CD4-positive, alpha-beta T cell (primary cell): ENCODE data around the gene COX8C. TPM values are rescaled to one million over a fixed set of nuclear protein-coding genes. Genes with fewer than 3 reads are reported as not detected.

Experiments used
- ATAC-seq: fragments of 200-7000 bp; cut with Tn5 transposase; one replicate; pipeline ENCODE4 v1.10.0; 2022; ENCODE audit warnings: mild to moderate bottlenecking; ENCODE audit not compliant: poor library complexity
- CTCF ChIA-PET: fragments of 350-600 bp; sonication (Branson Sonifier 250); formaldehyde crosslinking; loops from one replicate; lab custom pipeline; 2021; ENCODE audit warnings: antibody characterized with exemption, inconsistent platforms; lab: Charles Lee
- POLR2A ChIA-PET: fragments of 350-600 bp; sonication (Branson Sonifier 250); formaldehyde crosslinking; loops from one replicate; lab custom pipeline; 2021; ENCODE audit warnings: antibody characterized with exemption, inconsistent platforms; lab: Charles Lee
- DNase-seq, 14 experiments: peaks; one replicate each; pipeline ENCODE4 v3.0.0-alpha.2; 2013 to 2020; ENCODE audit warnings: mixed read lengths in 2 of 14
- H3K27ac ChIP-seq, 2 donors: one replicate each; pipeline versions ENCODE4 v1.5.1 to v1.7.0; 2013; ENCODE audit warnings: low read length in 2 of 2, low read depth in 1 of 2, mild to moderate bottlenecking in 1 of 2
- H3K27me3 ChIP-seq, 2 experiments: 1 replicate in 1 of 2; 2 replicates in 1 of 2; pipeline versions ENCODE4 v1.6.1 to v1.7.0; 2013; ENCODE audit warnings: low read length in 2 of 2, control low read depth in 1 of 2, mild to moderate bottlenecking in 1 of 2, moderate library complexity in 1 of 2; ENCODE audit not compliant: insufficient read depth in 2 of 2, control insufficient read depth in 1 of 2
- H3K36me3 ChIP-seq: one replicate; pipeline ENCODE4 v1.6.1; 2013; ENCODE audit warnings: low read length, control low read depth; ENCODE audit not compliant: insufficient read depth
- H3K4me1 ChIP-seq: one replicate; pipeline ENCODE4 v1.6.1; 2013; ENCODE audit warnings: low read length, control low read depth; ENCODE audit not compliant: insufficient read depth
- H3K4me3 ChIP-seq: one replicate; pipeline ENCODE4 v1.5.1; 2013; ENCODE audit warnings: mild to moderate bottlenecking, low read length, moderate library complexity
- H3K9me3 ChIP-seq, 2 experiments: 1 replicate in 1 of 2; 2 replicates in 1 of 2; pipeline versions ENCODE4 v1.6.1 to v1.7.0; 2013; ENCODE audit warnings: low read length in 2 of 2, mild to moderate bottlenecking in 2 of 2, control low read depth in 1 of 2, moderate library complexity in 1 of 2; ENCODE audit not compliant: control insufficient read depth in 1 of 2, insufficient read depth in 1 of 2
- H3K27ac Mint-ChIP-seq: one replicate; pipeline ENCODE4 v1.8.0; 2020; ENCODE audit warnings: mixed read lengths
- H3K27me3 Mint-ChIP-seq: one replicate; pipeline ENCODE4 v1.8.0; 2021; ENCODE audit warnings: mixed read lengths
- H3K36me3 Mint-ChIP-seq: one replicate; pipeline ENCODE4 v1.8.0; 2021; ENCODE audit warnings: low read depth, mixed read lengths
- H3K4me1 Mint-ChIP-seq: one replicate; pipeline ENCODE4 v1.8.0; 2021; ENCODE audit warnings: low read depth, mixed read lengths
- H3K4me3 Mint-ChIP-seq: one replicate; pipeline ENCODE4 v1.8.0; 2020; ENCODE audit warnings: mild to moderate bottlenecking, mixed read lengths
- H3K9me3 Mint-ChIP-seq: one replicate; pipeline ENCODE4 v1.8.0; 2020; ENCODE audit warnings: mixed read lengths
- intact Hi-C, 2 experiments: fragments of 100-400 bp; cut with DNase I in 1 of 2; cut with micrococcal nuclease in 1 of 2; formaldehyde crosslinking; loops; one replicate each; pipeline versions ENCODE4 v1.15.1 to v1.9.0; 2023 to 2025; cut with DNase I, micrococcal nuclease
- total RNA-seq, 174 experiments: library from RNA in 2 of 174; stranded (reverse) in 2 of 174; gene quantifications; one replicate each; pipeline ENCODE4 v1.2.3 and lab custom pipeline; 2021 to 2026
- TF ChIP-seq, protein P1 (sequence below): fragments of 200-600 bp; IDR thresholded peaks from one replicate; pipeline ENCODE4 v1.8.0; 2022; ENCODE audit warnings: antibody characterized with exemption, mild to moderate bottlenecking

COX8C gene
- total RNA-seq, 2 experiments from 2014 or later: not detected

- Histone ChIP-seq H3K27ac (no peak overlapping the region), H3K36me3 (no peaks in the 10 kb centered on the region), H3K4me1 (no peaks in the 10 kb centered on the region), H3K4me3 (no peak overlapping the region), H3K9me3 (no peaks in the 10 kb centered on the region), H3K27me3 (peaks cover 0 to 3% of the 10 kb centered on the region in 2 experiments)
- H3K9me3 Mint-ChIP-seq: peaks cover 5% of the 10 kb centered on the region
- no peaks in the 10 kb centered on the region for H3K4me1 Mint-ChIP-seq
- ATAC-seq (no peak), DNase-seq (peak in 3 of 14 experiments; percentile 11 to 34 (median 31))
- no peak overlapping the region for H3K4me3 Mint-ChIP-seq
- CTCF ChIA-PET: no interaction called here
- TF ChIP-seq, protein P1, sequence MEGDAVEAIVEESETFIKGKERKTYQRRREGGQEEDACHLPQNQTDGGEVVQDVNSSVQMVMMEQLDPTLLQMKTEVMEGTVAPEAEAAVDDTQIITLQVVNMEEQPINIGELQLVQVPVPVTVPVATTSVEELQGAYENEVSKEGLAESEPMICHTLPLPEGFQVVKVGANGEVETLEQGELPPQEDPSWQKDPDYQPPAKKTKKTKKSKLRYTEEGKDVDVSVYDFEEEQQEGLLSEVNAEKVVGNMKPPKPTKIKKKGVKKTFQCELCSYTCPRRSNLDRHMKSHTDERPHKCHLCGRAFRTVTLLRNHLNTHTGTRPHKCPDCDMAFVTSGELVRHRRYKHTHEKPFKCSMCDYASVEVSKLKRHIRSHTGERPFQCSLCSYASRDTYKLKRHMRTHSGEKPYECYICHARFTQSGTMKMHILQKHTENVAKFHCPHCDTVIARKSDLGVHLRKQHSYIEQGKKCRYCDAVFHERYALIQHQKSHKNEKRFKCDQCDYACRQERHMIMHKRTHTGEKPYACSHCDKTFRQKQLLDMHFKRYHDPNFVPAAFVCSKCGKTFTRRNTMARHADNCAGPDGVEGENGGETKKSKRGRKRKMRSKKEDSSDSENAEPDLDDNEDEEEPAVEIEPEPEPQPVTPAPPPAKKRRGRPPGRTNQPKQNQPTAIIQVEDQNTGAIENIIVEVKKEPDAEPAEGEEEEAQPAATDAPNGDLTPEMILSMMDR: no peak
- POLR2A ChIA-PET: no interaction called here
- H3K27ac Mint-ChIP-seq: no peak overlapping the region
- H3K36me3 Mint-ChIP-seq: no peaks in the 10 kb centered on the region
- H3K27me3 Mint-ChIP-seq: peaks cover 16% of the 10 kb centered on the region
- intact Hi-C loops: no loop called here
Observed at GRCh38 chr14:93369713-93370266, 22.8 kb downstream of the COX8C start.

DNA sequence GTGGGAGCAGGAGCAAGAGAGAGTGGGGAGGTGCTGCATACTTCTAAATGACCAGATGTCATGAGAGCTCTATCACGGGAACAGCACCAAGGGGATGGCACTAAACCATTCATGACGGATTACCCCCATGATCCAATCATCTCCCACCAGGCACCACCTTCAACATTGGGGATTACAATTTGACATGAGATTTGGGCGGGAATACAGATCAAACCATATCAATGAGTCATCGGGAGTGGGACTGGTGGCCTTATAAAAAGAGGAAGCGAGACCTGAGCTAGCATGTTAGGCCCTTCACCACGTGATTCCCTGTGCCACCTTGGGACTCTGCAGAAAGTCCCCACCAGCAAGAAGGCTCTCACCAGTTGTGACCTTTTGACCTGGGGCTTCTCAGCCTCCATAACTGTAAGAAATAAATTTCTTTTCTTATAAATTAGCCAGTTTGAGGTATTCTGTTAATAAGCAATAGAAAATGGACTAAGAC lies 28.7 kb downstream of the COX8C start:
- Histone ChIP-seq H3K36me3 (no peaks in the 10 kb centered on the region), H3K27ac (no peak overlapping the region), H3K9me3 (no peaks in the 10 kb centered on the region), H3K27me3 (peaks cover 0 to 5% of the 10 kb centered on the region in 2 experiments), H3K4me3 (no peak overlapping the region), H3K4me1 (no peaks in the 10 kb centered on the region)
- TF ChIP-seq, protein P1: no peak
- POLR2A ChIA-PET: no interaction called here
- Mint-ChIP-seq H3K9me3 (peaks cover 5% of the 10 kb centered on the region), H3K36me3 (no peaks in the 10 kb centered on the region), H3K4me1 (no peaks in the 10 kb centered on the region), H3K4me3 (no peak overlapping the region), H3K27ac (no peak overlapping the region), H3K27me3 (peaks cover 29% of the 10 kb centered on the region)
- intact Hi-C loops: no loop called here
- ATAC-seq (no peak), DNase-seq (peak in 2 of 14 experiments; percentile 52 to 57)
- CTCF ChIA-PET: no interaction called here

DNA sequence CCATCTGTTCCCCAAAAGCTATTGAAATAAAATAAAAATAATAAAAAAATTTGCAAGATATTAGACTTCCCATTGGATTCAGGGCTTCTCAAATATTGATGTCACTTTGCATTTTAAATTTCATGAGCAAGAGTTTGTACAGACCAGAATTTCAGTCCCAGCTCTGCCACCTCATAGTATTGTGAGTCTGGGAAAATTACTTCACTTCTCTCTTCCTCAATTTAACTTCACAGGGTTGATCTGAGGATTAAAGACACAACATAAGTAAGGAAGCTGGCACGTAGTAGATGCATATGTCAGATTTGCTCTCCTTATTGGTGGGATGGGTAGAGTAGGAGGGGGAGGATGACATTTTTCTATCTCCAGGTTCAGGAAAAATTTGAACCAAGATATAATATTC lies 32.8 kb downstream of the COX8C start:
- H3K4me1 ChIP-seq: no peaks in the 10 kb centered on the region
- no peaks in the 10 kb centered on the region for H3K9me3 ChIP-seq
- H3K36me3 ChIP-seq: no peaks in the 10 kb centered on the region
- ChIA-PET CTCF (no interaction called here), POLR2A (no interaction called here)
- intact Hi-C loops: no loop called here
- ATAC-seq (no peak), DNase-seq (peak in 2 of 14 experiments; percentile 10 to 16)
- H3K4me3 ChIP-seq: no peak overlapping the region
- H3K27ac ChIP-seq: no peak overlapping the region
- Mint-ChIP-seq H3K36me3 (no peaks in the 10 kb centered on the region), H3K4me3 (no peak overlapping the region), H3K9me3 (peaks cover 7% of the 10 kb centered on the region), H3K4me1 (no peaks in the 10 kb centered on the region), H3K27me3 (peaks cover 48% of the 10 kb centered on the region), H3K27ac (no peak overlapping the region)
- H3K27me3 ChIP-seq: peaks cover 0 to 9% of the 10 kb centered on the region in 2 experiments
- TF ChIP-seq, protein P1: no peak
